Stimulated activated CD8-positive, alpha-beta memory T cell treated with anti-CD3 and anti-CD28 coated beads, Interleukin-4, amount 100 ng/mL, for 24 hours (primary cell): ENCODE data around the gene LST1.
A peak's percentile ranks its signal among the peaks of the same experiment; 100 is the strongest.

Experiments
- DNase-seq: peaks from one replicate; pipeline ENCODE4 v3.0.0-alpha.2; 2020; ENCODE audit warnings: low read depth

LST1 gene

GRCh38 chr6:31620586-31621319 lies 34.7 kb downstream of the LST1 start, which contains the start of gene PRRC2A:
Gene PRRC2A, plus strand, starts transcription at chr6:31620715. Its CDS starts 2,075 bp downstream, at chr6:31622790.
- DNase-seq = peak; percentile 75

- no peak for DNase-seq
Observed at GRCh38 chr6:31621320-31621939, 35.4 kb downstream of the LST1 start.

- DNase-seq = no peak
Observed at GRCh38 chr6:31621991-31622390, 35.9 kb downstream of the LST1 start.

GRCh38 chr6:31622684-31623091 lies 36.6 kb downstream of the LST1 start:
- DNase-seq = no peak

GRCh38 chr6:31624070-31624469 lies 38.0 kb downstream of the LST1 start:
- no peak for DNase-seq

- no peak for DNase-seq
Observed at GRCh38 chr6:31626952-31627351, 40.9 kb downstream of the LST1 start.

- DNase-seq = no peak
Observed at GRCh38 chr6:31627690-31628287, 41.7 kb downstream of the LST1 start.

GRCh38 chr6:31629014-31629413 lies 42.9 kb downstream of the LST1 start:
- no peak for DNase-seq

GRCh38 chr6:31630177-31630934 lies 44.3 kb downstream of the LST1 start:
- no peak for DNase-seq

- DNase-seq = no peak
Observed at GRCh38 chr6:31631209-31631608, 45.1 kb downstream of the LST1 start.

- DNase-seq = no peak
Observed at GRCh38 chr6:31631681-31632278, 45.7 kb downstream of the LST1 start.

- no peak for DNase-seq
Observed at GRCh38 chr6:31632279-31632946, 46.3 kb downstream of the LST1 start.

- no peak for DNase-seq
Observed at GRCh38 chr6:31633447-31633846, 47.4 kb downstream of the LST1 start.

GRCh38 chr6:31634131-31634530 lies 48.1 kb downstream of the LST1 start:
- DNase-seq = no peak

- DNase-seq = no peak
Observed at GRCh38 chr6:31634969-31635575, 49.0 kb downstream of the LST1 start.

GRCh38 chr6:31636698-31637596 lies 50.9 kb downstream of the LST1 start:
- DNase-seq = no peak
